Retina (tissue), 1 donor: ENCODE results near the gene EME1.
A peak's percentile ranks its signal among the peaks of the same experiment; 100 is the strongest.

ENCODE experiments used
- DNase-seq: peaks from one replicate; pipeline ENCODE4 v3.0.0-alpha.2; 2016

The EME1 gene

GRCh38 chr17:50348522-50349242, 24.3 kb upstream of the EME1 start:
- no peak for DNase-seq

GRCh38 chr17:50349243-50349600, 23.8 kb upstream of the EME1 start:
- no peak for DNase-seq

DNA sequence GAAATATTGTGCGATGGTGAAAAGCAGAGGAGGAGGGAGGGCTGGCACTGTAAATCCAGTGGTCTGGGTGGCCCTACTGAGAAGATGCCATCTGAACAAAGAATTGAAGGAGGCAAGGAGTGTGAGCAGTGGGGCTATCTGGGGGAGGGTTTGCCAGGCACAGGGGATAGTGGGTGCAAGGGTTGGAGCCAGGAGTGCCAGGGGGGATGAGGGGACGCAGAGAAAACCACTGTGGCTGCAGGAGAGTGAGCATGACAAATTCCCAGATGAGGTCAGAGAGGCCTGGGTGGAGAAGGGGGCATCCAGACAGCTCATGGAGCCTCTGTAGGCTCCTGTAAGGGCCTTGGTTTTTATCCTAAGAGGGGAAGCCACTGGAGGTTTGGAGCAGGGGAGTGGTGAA, 22.3 kb upstream of the EME1 start:
- DNase-seq = no peak

GRCh38 chr17:50352072-50352692, 20.8 kb upstream of the EME1 start:
- no peak for DNase-seq

DNA sequence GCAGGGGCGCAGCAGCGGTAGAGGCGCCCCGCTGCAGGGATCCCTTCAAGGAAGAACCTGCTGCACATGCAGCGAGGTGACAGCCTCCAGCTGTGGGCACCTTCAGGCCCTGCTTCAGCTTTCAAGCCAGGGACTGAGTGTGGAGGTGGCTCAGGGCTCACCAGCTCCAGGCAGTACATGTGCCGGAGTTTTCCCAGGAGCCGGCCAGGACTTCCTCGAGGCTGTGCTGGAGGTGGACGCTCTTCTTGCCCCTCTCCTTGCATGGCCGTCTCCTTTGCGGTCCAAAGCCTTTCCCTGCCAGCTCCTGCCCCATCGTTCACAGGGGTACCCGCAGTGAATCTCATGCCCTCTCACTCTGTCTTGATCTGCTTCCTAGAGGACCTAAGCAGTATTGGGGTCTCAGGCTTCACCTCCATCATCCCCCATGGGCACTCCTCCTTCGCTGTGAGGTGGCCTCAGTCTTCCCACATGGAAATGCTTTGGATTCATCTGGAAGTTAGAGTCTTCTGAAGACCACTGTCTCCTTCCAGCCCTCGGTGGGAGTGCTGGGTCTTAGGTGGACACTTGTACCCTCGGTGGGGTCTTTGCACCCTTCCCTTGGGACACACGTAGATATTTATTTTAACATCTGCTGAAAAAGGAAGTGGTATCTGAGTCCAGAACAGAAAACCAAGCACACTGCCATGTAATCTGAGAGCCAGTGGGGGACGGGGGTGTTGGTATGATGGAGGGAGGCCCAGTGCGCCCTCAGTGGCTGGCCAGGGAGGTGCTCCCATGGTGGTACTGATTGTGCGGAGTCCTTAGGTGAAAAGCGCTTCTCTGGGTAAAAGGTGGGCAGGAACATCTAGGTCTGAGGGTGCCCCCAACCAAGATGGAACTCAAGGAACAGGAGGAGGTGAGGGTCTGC, 20.1 kb upstream of the EME1 start:
- no peak for DNase-seq

DNA sequence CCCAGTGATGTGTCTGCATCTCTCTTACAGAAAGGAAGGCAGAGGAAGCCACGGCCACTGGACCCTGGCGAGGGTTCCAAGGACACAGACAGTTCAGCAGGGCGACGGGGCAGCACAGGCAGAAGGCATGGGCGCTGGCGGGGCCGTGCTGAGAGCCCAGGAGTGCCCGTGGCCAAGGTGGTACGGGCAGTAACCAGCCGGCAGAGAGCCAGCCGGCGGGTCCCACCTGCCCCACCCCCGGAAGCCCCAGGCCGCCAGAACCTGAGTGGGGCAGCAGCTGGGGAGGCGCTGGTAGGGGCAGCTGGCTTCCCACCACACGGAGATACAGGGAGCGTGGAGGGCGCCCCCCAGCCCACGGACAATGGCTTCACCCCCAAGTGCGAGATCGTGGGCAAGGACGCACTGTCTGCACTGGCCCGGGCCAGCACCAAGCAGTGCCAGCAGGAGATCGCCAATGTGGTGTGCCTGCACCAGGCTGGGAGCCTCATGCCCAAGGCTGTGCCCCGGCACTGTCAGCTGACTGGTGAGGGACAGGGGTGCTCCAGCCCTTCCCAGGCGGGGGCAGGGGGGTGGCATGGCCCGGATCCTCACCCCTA, 19.3 kb upstream of the EME1 start:
- no peak for DNase-seq

DNA sequence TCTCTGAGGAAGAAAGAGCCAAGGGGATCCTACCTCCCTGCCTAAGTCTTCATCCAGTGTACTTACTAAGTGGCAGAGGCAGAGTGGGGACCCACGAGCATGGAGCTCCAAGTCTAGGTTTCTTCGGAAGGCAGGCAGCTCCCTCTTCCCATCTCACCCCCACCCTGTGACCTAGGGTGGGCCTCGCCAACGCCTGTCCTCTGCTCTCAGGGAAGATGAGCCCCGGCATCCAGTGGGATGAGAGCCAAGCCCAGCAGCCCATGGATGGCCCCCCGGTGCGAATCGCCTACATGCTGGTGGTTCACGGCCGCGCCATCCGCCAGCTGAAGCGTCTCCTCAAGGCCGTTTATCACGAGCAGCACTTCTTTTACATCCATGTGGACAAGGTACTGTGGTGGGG, 18.8 kb upstream of the EME1 start:
- DNase-seq = no peak

- no peak for DNase-seq
These were observed 18.3 kb upstream of the EME1 start for GRCh38 chr17:50354776-50355175.

- no peak for DNase-seq
These were observed 17.7 kb upstream of the EME1 start for GRCh38 chr17:50355336-50355700.

GRCh38 chr17:50355701-50356341, 17.2 kb upstream of the EME1 start:
- no peak for DNase-seq

GRCh38 chr17:50356418-50356817, 16.6 kb upstream of the EME1 start:
- DNase-seq = no peak

- DNase-seq = no peak
These were observed 16.0 kb upstream of the EME1 start for GRCh38 chr17:50356892-50357510.

DNA sequence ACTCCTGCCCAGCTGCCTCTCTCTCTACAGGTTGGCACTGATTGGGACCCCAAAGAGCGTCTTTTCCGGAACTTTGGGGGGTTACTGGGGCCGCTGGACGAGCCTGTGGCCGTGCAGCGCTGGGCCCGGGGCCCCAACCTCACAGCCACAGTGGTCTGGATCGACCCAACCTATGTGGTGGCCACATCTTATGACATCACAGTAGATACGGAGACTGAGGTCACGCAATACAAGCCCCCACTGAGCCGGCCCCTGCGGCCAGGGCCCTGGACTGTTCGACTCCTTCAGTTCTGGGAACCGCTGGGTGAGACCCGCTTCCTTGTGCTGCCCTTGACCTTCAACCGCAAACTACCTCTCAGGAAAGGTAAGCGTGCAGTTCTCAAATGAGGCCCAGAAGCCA, 14.9 kb upstream of the EME1 start:
- no peak for DNase-seq

- no peak for DNase-seq
These were observed 13.9 kb upstream of the EME1 start for GRCh38 chr17:50359005-50359699.

DNA sequence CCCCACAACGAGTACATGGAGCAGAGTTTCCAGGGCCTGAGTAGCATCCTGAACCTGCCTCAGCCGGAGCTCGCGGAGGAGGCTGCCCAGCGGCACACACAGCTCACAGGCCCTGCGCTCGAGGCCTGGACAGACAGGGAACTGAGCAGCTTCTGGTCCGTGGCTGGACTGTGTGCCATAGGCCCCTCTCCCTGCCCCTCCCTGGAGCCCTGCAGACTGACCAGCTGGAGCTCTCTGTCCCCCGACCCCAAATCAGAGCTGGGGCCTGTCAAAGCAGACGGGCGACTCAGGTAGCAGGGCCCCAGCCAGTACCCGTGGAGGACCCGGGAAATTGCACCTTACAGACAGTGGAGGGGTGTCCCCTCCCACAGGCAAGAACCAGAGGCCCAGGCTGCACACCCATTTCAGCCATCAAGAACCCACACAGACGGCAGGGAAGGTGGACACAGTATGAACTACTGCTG, 13.0 kb upstream of the EME1 start:
- no peak for DNase-seq

GRCh38 chr17:50360486-50361115, 12.4 kb upstream of the EME1 start:
- DNase-seq = no peak

GRCh38 chr17:50361561-50362480, 11.2 kb upstream of the EME1 start:
- peak; percentile 60 for DNase-seq

DNA sequence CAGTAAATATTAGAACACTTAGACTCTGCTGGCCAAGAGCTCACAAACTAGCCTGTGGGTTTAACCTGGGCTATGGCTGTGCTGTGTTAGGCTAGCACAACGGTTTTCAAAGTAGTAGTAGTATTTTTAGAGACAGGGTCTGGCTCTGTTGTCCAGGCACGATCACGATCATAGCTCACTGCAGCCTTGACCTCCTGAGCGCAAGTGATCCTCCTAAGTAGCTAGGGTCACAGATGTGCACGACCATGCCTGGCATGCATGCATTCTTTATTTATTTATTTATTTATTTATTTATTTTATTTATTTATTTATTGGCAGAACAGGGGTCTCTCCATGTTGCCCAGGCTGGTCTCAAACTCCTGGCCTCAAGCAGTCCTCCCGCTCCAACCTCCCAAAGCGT, 10.4 kb upstream of the EME1 start:
- DNase-seq = no peak

DNA sequence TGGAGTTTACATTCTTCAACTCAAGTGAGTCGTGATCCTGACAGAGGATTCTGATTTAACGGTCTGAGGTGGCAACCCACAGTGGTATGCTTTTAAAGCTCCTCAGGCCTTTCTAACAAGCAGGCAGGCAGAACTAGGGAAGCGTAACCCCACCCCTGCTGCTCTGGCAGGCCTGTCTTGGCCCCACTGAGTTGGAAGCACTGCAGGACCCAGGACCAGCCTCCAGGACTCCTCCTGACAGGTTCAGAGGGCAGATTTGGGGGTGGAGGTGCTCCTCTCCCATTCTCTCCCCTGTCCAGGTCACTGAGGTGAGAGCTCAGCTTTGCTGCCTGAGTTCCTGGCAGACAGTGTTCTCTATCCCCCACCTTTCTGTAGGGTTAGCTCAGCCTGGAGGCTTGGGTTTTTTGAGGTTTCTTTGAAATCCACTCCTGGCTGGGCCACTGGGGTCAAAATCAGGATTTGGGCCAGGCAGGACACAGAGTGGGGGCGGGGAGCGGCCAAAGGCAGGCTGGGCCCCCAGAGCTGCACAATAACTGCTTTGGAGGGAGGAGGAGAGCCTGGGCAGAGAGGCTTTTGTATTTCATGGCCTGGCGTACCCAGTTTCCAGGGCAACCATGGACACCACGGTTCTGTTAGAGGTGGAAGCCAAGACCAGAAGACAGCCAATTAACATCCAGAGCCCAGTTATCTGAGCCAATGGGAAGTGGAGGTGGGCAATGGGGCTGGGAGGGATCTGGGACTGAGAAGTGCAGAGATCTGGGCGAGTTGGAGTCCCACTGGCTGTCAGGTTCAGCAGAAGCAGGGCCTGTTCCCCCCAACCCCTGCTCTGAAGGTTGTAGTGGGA, 9.6 kb upstream of the EME1 start:
- DNase-seq = peak; percentile 82
